CD4-positive, alpha-beta T cell treated with Interleukin-2 at 100 ng/mL for 4 hours (primary cell): ENCODE measurements around the gene ZNF318.
"Not testable (repeated sequence)": the region's sequence is repeated elsewhere in the genome, so short reads cannot be mapped to it uniquely, and the experiment has no call there.

Source experiments
- DNase-seq: peaks from one replicate; pipeline ENCODE4 v3.0.0-alpha.2; 2020; ENCODE audit warnings: low spot score

Gene ZNF318

GRCh38 chr6:43369174-43370002, at the start of gene ZNF318:
Gene ZNF318 (minus strand): TSS chr6:43369647. CDS start chr6:43369365, 282 bp downstream.
- DNase-seq: peak; percentile 95

GRCh38 chr6:43416935-43417334, 47.5 kb upstream of the ZNF318 start:
- no peak for DNase-seq

DNA sequence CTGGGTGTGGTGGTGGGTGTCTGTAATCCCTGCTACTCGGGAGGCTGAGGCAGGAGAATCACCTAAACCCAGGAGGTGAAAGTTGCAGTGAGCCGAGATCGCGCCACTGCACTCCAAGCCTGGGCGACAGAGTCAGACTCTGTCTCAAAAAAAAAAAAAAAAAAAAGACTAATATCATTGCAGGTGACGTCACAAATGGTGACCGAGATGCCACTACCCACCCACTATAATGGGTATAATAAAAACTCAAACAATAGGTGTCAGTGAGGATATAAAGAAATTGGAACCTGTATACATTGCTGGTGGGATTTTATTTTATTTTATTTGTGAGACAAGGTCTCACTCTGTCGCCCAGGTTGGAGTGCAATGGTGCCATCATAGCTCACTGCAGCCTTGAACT, 45.8 kb upstream of the ZNF318 start:
- DNase-seq: not testable (repeated sequence)

DNA sequence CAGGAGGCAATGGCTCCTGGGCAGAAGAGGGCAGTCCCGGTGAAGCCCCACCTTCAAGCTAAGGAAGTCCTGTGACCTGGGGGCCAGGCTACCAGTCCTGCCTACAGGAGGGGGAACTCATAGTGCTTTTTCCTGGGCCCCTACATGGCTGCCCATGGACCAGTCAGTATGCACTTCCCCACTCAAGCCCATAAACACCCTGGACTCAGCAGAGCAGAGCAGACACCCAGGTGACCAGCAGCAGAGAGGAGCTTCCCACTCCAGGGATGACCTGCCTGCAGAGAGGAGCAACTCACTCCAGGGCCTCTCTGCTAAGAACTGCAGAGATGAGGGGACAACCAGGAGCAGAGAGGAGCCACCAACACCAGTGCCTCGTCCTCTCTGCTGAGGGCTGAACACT, 43.6 kb upstream of the ZNF318 start:
- no peak for DNase-seq

GRCh38 chr6:43412541-43412940, 43.1 kb upstream of the ZNF318 start:
- no peak for DNase-seq

GRCh38 chr6:43410776-43411175, 41.3 kb upstream of the ZNF318 start:
- not testable (repeated sequence) for DNase-seq

GRCh38 chr6:43408259-43408658, 38.8 kb upstream of the ZNF318 start:
- DNase-seq: no peak

- DNase-seq: no peak
These were observed 37.8 kb upstream of the ZNF318 start for GRCh38 chr6:43407296-43407695.

GRCh38 chr6:43405354-43405753, 35.9 kb upstream of the ZNF318 start:
- no peak for DNase-seq

GRCh38 chr6:43402820-43403219, 33.4 kb upstream of the ZNF318 start:
- no peak for DNase-seq

- DNase-seq: no peak
These were observed 32.3 kb upstream of the ZNF318 start for GRCh38 chr6:43401730-43402129.

GRCh38 chr6:43399932-43400487, 30.6 kb upstream of the ZNF318 start:
- DNase-seq: no peak

DNA sequence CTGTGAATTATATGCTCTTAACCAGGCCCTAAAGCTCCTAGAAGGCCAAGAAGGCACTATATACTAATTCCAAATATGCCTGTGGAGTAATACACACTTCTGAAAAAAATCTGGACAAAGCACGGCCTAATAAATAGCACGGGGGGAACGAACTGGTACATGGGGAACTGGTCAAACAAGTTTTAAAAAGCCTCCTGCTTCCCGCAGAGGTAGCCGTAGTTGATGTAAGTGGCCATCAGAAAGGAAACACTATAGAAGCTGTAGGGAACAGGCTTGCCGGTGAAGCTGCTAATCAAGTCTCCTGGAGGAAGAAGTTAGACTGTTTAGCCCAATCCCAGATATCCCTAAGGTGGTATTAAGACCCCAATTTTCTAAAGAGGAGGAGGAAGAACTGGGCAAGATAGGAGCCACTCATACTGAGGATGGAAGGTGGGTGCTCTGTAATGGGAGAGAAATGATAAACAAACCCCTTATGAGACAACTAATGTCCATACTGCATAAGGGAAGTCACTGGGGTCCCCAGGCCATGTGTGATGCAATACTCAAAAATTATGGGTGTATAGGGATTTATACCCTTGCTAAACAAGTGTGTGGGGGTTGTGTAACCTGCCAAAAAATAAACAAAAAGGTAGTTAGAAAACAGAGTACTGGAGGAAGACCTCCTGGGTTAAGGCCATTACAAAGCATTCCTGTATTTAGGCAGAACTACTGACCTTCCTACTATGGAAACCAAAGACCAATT, 27.1 kb upstream of the ZNF318 start:
- DNase-seq: no peak

- DNase-seq: no peak
These were observed 26.3 kb upstream of the ZNF318 start for GRCh38 chr6:43395776-43396175.

DNA sequence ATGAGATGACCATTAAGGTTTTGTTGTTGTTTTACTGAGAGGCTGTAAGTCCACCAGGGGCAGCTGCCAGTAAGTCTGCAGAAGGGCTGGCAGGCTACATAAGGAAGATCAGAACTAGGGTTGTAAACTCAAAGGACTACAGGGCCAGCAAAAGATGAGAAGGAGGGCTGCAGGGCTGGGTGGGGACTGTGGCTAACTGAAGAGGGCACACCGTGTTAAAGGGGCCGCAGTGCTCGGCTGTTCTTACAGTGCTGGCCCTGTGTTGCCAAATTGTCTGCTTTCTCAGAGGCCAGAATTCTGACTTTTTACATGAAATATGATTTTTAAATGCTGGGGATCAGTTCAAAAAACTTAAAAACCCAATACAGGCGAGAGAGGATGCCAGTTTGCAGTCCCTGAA, 25.5 kb upstream of the ZNF318 start:
- DNase-seq: no peak

GRCh38 chr6:43393602-43394001, 24.2 kb upstream of the ZNF318 start:
- no peak for DNase-seq

- DNase-seq: not testable (repeated sequence)
These were observed 23.7 kb upstream of the ZNF318 start for GRCh38 chr6:43393133-43393532.

DNA sequence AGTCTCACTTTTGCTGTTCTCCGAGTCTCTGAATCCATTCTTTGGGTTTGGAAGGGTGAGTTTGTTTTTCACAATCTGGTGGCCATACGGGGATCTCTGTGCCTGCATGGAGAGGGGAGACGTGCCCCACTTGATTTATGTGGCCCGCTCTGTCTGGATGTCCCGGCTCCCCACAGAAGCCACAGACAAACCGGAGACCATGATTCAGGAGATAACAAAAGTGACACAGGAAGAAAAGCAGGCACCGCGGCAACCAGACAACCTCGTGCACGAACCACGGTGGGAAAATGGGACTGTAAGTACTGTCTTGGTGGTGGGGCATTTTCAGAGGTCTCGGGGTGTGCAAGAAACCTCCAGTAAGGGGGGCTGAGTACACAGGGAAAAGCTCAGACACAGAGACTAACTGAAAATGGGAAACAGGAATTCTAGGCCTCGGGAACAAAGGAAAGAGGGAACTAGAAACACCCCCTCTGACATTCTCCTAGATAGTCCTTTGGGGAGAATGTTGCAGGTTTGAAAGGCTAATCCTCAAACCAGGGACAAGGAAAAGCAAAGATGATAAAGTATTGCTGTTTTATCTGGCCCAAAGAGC, 22.1 kb upstream of the ZNF318 start:
- DNase-seq: peak; percentile 57

- not testable (repeated sequence) for DNase-seq
These were observed 21.4 kb upstream of the ZNF318 start for GRCh38 chr6:43390753-43391439.

DNA sequence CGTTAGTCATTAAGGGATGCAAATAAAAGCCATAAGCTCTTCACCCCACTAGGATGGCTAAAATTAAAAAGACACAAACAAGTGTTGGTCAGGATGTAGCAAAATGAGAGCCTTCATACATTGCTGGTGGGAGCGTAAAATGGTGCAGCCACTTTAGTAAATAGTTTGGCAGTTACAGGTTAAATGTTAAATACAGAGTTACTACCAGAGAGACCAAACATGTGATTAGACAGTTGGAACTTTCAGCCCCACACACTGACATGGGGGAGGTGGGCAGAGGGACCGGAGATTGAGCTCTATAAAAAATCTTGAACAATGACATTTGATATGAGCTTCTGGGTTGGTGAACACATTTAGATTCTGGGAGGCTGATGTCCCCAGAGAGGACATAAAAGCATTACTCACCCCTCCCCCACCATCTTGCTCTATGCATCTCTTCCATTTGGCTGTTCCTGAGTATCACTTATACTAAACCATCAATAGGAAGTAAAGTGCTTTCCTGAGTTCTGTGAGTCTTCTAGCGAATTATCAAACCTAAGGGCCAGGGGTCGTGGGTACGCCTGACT, 20.4 kb upstream of the ZNF318 start:
- DNase-seq: no peak

- DNase-seq: peak; percentile 49
These were observed 17.0 kb upstream of the ZNF318 start for GRCh38 chr6:43386492-43386891.
